Activated naive CD4-positive, alpha-beta T cell treated with anti-CD3 and anti-CD28 coated beads, Interleukin-2, amount 50 U/mL, for 72 hours (primary cell): ENCODE data around the gene CD9. TPM values are rescaled to one million over a fixed set of nuclear protein-coding genes. Genes with fewer than 3 reads are reported as not detected.
"Not testable (repeated sequence)": the region's sequence is repeated elsewhere in the genome, so short reads cannot be mapped to it uniquely, and the experiment has no call there.

Source experiments
- ATAC-seq, 2 donors: fragments of 150-1000 bp; cut with Tn5 transposase; 2 replicates each; pipeline ENCODE4 v1.10.0; 2021; ENCODE audit warnings: mild to moderate bottlenecking in 2 of 2, moderate library complexity in 2 of 2
- DNase-seq, 2 donors: peaks; one replicate each; pipeline ENCODE4 v3.0.0; 2021 to 2022; ENCODE audit warnings: low spot score in 2 of 2
- H3K27ac Mint-ChIP-seq, 2 donors: one replicate each; pipeline ENCODE4 v1.8.0; 2022; ENCODE audit warnings: mild to moderate bottlenecking in 2 of 2, mixed read lengths in 2 of 2
- H3K36me3 Mint-ChIP-seq, 2 donors: one replicate each; pipeline ENCODE4 v1.8.0; 2022; ENCODE audit warnings: mixed read lengths in 2 of 2
- H3K9me3 Mint-ChIP-seq, 2 donors: one replicate each; pipeline ENCODE4 v1.8.0; 2022; ENCODE audit warnings: mixed read lengths in 2 of 2
- total RNA-seq, 2 donors: library from RNA; stranded (reverse); gene quantifications; one replicate each; pipeline ENCODE4 v1.2.3, GENCODE V29; 2022

CD9 gene, protein sequence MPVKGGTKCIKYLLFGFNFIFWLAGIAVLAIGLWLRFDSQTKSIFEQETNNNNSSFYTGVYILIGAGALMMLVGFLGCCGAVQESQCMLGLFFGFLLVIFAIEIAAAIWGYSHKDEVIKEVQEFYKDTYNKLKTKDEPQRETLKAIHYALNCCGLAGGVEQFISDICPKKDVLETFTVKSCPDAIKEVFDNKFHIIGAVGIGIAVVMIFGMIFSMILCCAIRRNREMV
- 10 to 100 TPM in 1 of 2 donors, 1 to 10 TPM in 1; 3.4 to 27.0 TPM for total RNA-seq

DNA sequence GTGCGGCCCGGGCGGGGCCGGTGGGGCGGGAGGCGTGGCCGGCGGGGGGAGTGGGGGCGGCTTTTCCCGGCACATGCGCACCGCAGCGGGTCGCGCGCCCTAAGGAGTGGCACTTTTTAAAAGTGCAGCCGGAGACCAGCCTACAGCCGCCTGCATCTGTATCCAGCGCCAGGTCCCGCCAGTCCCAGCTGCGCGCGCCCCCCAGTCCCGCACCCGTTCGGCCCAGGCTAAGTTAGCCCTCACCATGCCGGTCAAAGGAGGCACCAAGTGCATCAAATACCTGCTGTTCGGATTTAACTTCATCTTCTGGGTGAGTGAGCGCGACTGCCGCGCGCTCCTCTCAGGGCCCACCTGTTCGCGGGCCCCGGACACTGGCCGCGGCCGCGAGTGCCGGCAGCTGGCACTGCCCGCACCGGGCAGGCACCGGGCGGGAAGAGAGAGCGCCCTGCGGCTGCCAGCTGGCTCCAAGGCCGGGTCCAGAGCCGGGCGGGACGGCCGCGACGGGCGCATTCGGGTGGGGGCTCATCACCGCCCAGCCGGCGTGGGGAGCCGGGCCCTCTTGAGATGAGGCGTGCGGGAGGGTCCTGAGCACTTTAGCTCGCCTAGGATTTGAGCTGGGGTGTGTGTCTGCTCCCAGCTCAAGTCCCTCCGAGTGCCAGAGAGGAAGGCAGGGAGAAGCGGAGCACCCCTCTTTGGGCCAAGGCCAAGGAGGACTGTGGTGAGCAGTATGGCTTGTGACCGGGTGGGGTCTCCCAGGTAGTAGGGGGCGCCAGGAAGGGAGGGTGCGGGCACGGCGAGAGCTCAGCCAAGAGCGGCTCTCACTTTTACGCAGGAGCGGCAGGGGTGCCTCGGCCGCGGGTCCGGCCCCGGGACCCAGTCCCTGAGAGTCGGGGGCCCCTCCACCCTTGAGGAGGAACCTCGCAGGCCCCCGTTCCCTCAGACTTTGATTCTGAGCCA is at the start of gene CD9:
Gene CD9 (plus strand): TSS at position 145 of the 957 bp plus-strand sequence. CDS start 100 bp downstream, at position 245.
- ATAC-seq (peak; percentile 38 to 64), DNase-seq (peak in 1 of 2 donors; percentile 42)
- Mint-ChIP-seq H3K9me3 (no peaks in the 10 kb centered on the region), H3K27ac (no peak within 1 kb of the TSS), H3K36me3 (no peaks in the 10 kb centered on the region)

DNA sequence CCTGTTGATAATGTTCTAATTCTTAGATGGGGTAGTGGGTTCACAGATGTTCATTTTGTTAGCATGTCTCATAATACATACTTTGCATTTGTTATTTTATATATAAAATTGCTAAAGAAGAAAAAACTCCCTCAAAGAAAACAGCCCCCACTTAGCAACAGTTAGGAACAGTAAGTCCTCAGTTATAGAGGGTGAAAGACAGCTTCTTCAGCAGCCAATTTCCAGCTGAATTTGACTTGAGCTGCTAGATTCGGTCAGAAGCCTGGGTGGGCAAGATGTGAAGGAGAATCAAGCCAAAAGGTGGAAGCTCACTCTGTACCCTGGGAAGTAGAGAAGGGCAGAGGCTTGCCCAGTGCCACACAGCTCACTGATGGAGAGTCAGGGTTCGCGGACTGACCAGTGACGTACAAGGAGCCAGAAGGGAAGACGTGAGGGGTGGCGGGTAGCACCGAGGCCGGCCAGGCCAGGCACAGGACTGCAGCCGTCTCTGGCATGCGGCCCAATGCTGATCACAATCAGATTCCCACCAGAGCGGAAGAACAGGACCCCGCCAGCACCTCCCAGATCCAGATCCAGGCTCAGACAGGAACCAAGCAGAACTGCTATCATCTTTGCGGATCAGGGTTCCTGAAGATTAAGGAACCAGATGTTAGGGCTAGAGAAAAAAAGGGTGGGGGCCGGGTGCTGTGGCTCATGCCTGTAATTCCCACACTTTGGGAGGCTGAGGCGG is 45.3 kb upstream of the CD9 start:
- no peak overlapping the region for H3K27ac Mint-ChIP-seq
- no peaks in the 10 kb centered on the region for H3K9me3 Mint-ChIP-seq
- ATAC-seq = no peak
- peak in 1 of 2 donors; percentile 48 for DNase-seq
- no peaks in the 10 kb centered on the region for H3K36me3 Mint-ChIP-seq

DNA sequence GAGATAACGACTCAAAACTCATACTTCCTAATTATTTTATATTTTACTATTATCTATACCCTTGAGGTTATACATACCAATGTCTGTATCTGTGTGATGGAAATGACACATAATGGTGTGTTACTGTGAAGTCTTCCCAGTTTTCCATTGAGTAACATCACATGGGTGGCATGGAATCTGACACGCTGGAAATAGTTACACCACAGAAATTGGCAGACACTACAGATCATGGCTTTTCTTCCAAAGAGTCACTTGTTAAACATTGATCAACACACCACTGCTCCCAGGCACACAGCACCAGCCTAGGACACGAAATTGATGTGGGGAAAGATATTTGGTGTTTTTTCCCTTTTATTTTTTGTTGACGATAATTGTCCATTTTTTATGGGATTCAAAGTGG is 42.7 kb upstream of the CD9 start:
- DNase-seq = no peak
- no peaks in the 10 kb centered on the region for H3K9me3 Mint-ChIP-seq
- H3K36me3 Mint-ChIP-seq = no peaks in the 10 kb centered on the region
- no peak for ATAC-seq
- H3K27ac Mint-ChIP-seq = no peak overlapping the region

DNA sequence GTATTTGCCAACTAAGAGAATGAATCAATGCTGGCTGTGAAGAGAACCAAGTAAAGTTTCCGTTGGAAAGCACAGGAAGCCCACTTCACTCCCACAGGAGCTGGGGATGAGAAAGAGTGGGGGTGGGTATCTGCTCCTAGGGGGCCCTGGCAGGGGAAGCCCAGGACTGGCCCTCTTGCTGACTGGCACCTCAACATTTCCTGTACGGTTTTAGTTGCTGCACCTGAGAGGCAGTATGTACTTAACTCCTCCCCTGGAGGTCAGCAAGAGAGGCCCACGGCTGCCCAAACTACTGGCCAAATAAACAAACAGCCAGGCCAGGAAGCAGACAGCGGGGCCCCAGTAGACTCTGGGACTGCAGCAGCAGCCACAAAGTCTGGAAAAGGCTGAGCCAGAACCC is 41.9 kb upstream of the CD9 start:
- Mint-ChIP-seq H3K36me3 (no peaks in the 10 kb centered on the region), H3K27ac (no peak overlapping the region), H3K9me3 (no peaks in the 10 kb centered on the region)
- ATAC-seq (no peak), DNase-seq (peak in 1 of 2 donors; percentile 16)

DNA sequence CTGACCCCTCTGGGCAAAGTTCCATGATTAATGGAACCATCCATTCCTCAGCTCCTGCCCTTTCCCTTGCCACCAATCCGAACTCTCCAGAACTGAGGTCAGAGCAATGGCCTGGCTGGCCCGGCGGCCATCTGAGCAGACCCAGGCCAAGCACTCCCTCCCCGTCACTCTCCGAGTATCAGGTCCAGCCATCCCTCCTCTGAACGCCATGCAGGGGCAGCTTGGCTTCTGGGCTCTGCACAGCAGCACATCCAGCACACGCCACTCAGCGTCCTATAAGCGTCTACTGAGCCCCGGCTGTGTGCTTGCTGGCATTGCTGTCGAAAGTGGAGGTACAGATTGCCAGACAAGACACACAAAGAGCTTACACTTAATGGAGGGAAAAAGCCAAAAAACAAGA is 41.5 kb upstream of the CD9 start:
- Mint-ChIP-seq H3K9me3 (no peaks in the 10 kb centered on the region), H3K36me3 (no peaks in the 10 kb centered on the region), H3K27ac (peak overlapping the region in 1 of 2 donors; percentile 77)
- DNase-seq (peak in 1 of 2 donors; percentile 26), ATAC-seq (no peak)

- not testable (repeated sequence) for ATAC-seq, H3K36me3 Mint-ChIP-seq, H3K27ac Mint-ChIP-seq, H3K9me3 Mint-ChIP-seq
- peak in 1 of 2 donors; percentile 50 for DNase-seq
These were observed 40.8 kb upstream of the CD9 start for GRCh38 chr12:6159166-6160011.

DNA sequence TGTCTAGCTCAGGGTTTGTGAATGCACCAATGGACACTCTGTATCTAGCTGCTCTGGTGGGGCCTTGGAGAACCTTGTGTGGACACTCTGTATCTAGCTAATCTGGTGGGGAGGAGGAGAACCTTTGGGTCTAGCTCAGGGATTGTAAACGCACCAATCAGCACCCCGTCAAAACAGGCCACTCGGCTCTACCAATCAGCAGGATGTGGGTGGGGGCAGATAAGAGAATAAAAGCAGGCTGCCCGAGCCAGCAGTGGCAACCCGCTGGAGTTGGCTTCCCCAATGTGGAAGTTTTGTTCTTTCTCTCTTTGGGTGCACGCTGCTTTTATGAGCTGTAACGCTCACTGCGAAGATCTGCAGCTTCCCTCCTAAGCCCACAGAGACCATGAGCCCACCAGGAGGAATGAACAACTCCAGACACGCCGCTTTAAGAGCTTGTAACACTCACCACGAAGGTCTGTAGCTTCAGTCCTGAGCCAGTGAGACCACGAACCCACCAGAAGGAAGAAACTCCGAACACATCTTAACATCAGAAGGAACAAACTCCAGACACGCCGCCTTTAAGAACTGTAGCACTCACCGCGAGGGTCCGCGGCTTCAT is 40.1 kb upstream of the CD9 start:
- H3K27ac Mint-ChIP-seq, ATAC-seq, H3K9me3 Mint-ChIP-seq, H3K36me3 Mint-ChIP-seq: not testable (repeated sequence)
- DNase-seq = peak in 1 of 2 donors; percentile 11

DNA sequence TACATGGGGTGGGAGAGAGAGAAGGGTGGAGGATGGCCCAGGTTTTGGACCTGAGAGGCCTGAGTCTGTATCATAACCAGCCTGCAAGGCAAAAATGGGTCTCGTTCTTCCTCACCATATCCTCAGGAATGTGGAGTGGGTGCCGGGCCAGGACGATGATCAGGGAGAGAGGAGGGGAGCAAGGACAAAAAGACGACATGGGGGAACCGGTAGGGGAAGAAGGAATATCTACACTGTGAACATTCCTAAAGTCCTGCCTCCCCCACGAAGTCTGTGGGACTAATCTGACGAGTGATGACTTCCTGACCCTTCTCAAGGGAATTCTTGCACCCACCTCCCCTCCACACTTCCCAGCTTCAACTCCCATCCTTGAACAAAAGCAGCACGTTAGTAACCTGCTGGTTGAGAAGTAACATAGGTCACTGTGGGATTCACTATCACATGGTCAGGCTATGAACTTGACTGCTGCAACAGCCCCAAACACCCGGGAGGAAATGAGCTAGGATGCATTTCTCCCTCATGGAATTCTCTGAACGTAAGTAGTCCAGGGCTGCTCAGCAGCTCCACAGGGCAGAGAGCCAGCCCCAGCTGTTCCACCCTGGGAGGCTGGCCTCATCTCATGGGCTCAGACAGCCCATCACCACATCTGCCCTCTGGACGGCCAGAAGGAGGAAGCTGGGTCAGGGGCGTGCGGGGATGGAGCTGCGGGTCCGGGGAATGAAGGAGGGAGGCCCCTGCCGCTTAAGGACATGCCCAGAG is 38.9 kb upstream of the CD9 start:
- Mint-ChIP-seq H3K9me3 (no peaks in the 10 kb centered on the region), H3K36me3 (no peaks in the 10 kb centered on the region), H3K27ac (peak overlapping the region in 1 of 2 donors; percentile 4)
- ATAC-seq = no peak
- DNase-seq = peak in 1 of 2 donors; percentile 50

DNA sequence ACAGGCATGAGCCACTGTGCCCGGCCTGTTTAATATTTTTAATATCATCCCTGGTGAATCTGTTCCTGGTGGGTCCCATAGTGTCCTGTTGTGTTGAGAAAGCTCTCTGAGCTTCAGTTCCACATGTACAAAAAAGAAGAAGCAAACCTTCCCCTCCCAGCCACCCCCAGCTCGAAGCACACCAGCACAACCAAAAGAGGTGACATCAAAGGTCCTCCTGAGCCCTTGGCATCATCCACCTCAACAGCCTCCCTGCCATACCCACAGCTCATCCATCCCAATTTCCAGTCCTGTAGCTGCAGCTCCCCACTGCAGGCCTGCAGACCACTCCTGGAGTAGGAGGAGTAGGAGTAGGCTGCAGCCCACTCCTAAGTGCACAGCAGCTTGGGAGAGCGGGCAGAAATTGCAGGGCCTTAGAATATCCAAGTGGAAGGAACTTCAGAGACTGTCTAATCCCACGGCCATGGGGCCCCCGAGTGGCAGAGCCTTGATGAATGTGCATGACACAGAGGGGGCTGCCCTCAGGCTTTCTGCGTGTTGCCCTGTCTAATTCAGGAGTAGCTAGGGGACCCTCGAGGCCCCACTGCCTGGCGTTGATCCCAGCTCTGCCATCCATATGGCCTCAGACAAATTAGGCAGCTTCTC is 36.7 kb upstream of the CD9 start:
- no peaks in the 10 kb centered on the region for H3K36me3 Mint-ChIP-seq
- ATAC-seq = no peak

DNA sequence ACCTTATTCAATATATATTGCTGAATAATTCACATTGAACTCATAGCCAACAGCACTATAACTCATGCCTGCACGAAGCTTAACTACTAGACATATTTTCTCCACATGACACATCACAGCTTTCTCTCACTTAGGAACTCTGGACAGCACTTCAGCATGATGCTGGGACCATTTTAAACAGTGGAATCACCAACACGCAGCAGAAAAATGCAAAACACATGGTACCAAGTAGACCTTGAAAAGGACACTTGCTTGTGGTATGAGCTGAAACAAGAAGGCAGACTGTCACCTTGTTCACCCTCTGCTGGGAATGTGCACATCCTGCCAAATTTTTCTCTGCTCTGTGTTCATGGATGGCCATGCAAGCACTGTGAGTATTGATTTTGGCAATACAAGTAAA is 34.8 kb upstream of the CD9 start:
- ATAC-seq = no peak
- Mint-ChIP-seq H3K36me3 (no peaks in the 10 kb centered on the region), H3K27ac (no peak overlapping the region), H3K9me3 (no peaks in the 10 kb centered on the region)
- no peak for DNase-seq

More for the DNA sequence above, 36.7 kb upstream of the CD9 start:
- no peak overlapping the region for H3K27ac Mint-ChIP-seq
- no peaks in the 10 kb centered on the region for H3K9me3 Mint-ChIP-seq
- DNase-seq = no peak

GRCh38 chr12:6166808-6167207 is 33.4 kb upstream of the CD9 start:
- no peak for DNase-seq
- ATAC-seq = no peak
- Mint-ChIP-seq H3K27ac (peak overlapping the region; percentile 91 to 95), H3K36me3 (no peaks in the 10 kb centered on the region), H3K9me3 (no peaks in the 10 kb centered on the region)

DNA sequence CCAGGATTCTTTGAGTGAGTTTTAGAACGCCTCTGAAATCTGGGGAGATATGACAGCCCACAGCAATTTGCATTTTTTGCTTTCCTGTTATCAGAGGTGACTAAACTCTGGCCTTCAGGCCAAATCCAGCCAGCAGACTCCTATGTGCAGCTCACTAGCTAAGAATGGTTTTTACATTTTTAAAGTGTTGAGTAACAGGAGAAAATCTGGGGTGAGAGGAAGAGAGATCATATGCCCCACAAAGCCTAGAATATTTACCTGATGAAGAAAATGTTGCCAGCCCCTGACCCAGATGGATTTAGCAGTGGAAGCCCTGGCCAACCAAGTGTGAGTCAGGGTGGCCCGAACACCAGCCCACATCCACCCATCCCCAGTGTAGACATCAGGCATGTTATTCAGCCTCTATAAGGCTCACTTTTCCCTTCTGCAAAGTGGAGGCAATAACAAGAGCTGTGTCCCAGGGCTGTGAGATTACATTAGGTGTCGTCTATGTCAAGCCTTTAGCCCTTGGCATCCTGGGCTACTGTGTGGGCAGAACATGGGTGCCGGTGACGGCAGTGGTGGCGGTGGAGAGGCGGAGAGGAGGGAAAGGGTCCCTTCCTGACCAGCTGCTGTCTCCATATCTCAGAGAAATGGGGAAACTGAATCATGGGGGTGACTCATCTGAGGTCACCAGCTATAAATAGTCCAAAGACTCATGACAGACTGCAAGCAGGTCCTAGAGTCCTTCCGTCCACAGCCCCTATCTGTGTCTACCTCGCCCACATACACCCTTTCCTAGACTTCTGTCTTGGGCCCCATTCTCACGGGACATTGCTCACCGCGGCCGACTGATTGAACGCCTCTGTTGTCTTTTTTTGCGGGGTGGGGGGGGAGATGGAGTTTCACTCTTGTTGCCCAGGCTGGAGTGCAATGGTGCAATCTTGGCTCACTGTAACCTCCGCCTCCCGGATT is 32.6 kb upstream of the CD9 start:
- Mint-ChIP-seq H3K36me3 (no peaks in the 10 kb centered on the region), H3K9me3 (no peaks in the 10 kb centered on the region), H3K27ac (peak overlapping the region; percentile 91 to 95)
- DNase-seq (peak; percentile 67 to 87), ATAC-seq (peak; percentile 90 to 93)

DNA sequence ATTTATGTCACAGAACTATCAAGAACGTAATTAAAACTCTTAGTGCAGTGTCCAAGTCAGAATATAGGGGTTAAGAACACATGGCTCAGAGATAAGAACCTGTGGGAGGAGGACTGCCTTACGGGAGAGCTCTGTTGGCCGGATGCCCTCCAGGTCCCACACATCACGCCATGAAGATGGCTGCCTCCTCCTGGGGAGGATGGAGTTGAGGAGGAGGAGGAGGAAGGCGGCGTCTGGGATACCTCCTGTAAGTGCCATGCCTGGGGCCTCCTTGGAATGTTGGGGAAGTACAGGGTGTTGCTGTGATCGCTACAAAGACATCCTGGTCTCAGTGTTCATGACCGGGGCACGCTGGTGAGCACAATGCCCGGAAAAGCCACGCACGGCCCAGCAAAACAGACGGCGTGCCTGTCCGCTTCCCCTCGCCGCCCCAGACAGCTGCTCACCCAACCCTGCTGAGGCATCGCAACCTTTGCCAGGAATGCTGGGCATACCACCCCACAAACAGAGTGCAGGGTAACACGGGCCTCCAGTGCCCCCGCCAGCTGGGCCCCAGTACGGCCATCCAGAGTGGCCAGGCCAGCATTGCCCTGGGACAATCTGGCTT is 28.7 kb upstream of the CD9 start:
- no peak overlapping the region for H3K27ac Mint-ChIP-seq
- no peak for DNase-seq

More for the DNA sequence above, 28.7 kb upstream of the CD9 start:
- H3K36me3 Mint-ChIP-seq = no peaks in the 10 kb centered on the region
- H3K9me3 Mint-ChIP-seq = peaks cover 0 to 5% of the 10 kb centered on the region in 2 donors
- no peak for ATAC-seq
